GM19193 (cell line): ENCODE results near the gene TERB1.

Experiments
- POLR2A ChIP-seq: IDR thresholded peaks from 4 replicates; pipeline ENCODE4 v1.6.1; 2011; ENCODE audit not compliant: insufficient read depth, insufficient read length; ENCODE audit errors: extremely low read depth

The TERB1 gene

GRCh38 chr16:66801320-66802105 lies at the start of gene TERB1:
Gene TERB1 (minus strand): TSS chr16:66801584. CDS start chr16:66796798, 4,786 bp downstream.
- no peak for TF ChIP-seq POLR2A

- no peak for TF ChIP-seq POLR2A
Observed at GRCh38 chr16:66850115-66850815, 48.9 kb upstream of the TERB1 start.

- TF ChIP-seq POLR2A = no peak
Observed at GRCh38 chr16:66849549-66849948, 48.2 kb upstream of the TERB1 start.

- no peak for TF ChIP-seq POLR2A
Observed at GRCh38 chr16:66849021-66849420, 47.6 kb upstream of the TERB1 start.

GRCh38 chr16:66848172-66848571 lies 46.8 kb upstream of the TERB1 start:
- no peak for TF ChIP-seq POLR2A

GRCh38 chr16:66847533-66848067 lies 46.2 kb upstream of the TERB1 start:
- no peak for TF ChIP-seq POLR2A

- TF ChIP-seq POLR2A = no peak
Observed at GRCh38 chr16:66846831-66847230, 45.4 kb upstream of the TERB1 start.

GRCh38 chr16:66846266-66846665 lies 44.9 kb upstream of the TERB1 start:
- no peak for TF ChIP-seq POLR2A

GRCh38 chr16:66845791-66846221 lies 44.4 kb upstream of the TERB1 start:
- no peak for TF ChIP-seq POLR2A

GRCh38 chr16:66845080-66845410 lies 43.7 kb upstream of the TERB1 start:
- no peak for TF ChIP-seq POLR2A

GRCh38 chr16:66844342-66845079 lies 43.1 kb upstream of the TERB1 start, which contains the start of gene CA7:
Gene CA7 (plus strand): TSS chr16:66844414. CDS start chr16:66844488, 74 bp downstream.
- TF ChIP-seq POLR2A = no peak

- TF ChIP-seq POLR2A = no peak
Observed at GRCh38 chr16:66844009-66844341, 42.6 kb upstream of the TERB1 start.

- TF ChIP-seq POLR2A = no peak
Observed at GRCh38 chr16:66843191-66843590, 41.8 kb upstream of the TERB1 start.

GRCh38 chr16:66842765-66843164 lies 41.4 kb upstream of the TERB1 start:
- TF ChIP-seq POLR2A = no peak

GRCh38 chr16:66841366-66841765 lies 40.0 kb upstream of the TERB1 start:
- no peak for TF ChIP-seq POLR2A
